IPS-NIHi7 (cell line): ENCODE data around the gene ANKRD61.
"Not testable (repeated sequence)": the region's sequence is repeated elsewhere in the genome, so short reads cannot be mapped to it uniquely, and the experiment has no call there.

Experiments
- DNase-seq: peaks from one replicate; pipeline ENCODE4 v3.0.0; 2012; ENCODE audit warnings: mixed read lengths; ENCODE audit errors: extremely low spot score

ANKRD61 gene

DNA sequence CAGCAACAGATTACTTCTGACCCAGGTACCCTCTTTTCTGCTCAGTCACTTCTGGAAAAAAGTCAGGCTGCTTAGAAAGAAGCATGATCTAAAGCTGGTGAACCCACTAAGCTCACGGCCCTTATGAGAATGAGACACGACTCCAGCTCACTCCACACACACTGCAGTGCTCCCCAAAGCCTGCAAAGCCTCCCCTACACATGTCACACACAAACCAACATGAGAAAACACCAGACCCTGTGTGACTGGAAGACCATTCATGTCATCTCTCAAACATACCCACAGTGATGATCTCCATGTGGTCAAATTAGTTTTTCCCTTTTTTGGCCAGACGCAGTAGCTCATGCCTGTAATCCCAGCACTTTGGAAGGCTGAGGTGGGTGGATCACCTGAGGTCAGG, 391 bp downstream of the ANKRD61 start:
- no peak for DNase-seq

DNA sequence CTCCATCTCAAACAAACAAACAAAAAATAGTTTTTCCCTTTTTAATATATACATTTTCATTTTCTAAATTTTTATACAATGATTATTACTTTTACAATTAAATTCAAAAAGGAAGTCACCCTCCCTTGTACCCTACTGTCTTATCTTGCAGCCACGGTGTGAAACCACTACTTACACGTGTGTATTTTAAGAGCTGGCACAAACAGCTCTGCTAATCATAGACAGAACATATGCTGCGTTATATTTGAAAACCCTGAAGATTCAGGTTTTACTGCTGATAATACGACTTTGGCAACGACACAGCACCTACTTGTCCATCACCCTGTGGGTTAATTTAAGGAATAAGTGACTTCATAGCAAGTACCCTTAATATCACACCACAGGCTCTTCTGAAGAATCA, 991 bp downstream of the ANKRD61 start:
- DNase-seq, result no peak

DNA sequence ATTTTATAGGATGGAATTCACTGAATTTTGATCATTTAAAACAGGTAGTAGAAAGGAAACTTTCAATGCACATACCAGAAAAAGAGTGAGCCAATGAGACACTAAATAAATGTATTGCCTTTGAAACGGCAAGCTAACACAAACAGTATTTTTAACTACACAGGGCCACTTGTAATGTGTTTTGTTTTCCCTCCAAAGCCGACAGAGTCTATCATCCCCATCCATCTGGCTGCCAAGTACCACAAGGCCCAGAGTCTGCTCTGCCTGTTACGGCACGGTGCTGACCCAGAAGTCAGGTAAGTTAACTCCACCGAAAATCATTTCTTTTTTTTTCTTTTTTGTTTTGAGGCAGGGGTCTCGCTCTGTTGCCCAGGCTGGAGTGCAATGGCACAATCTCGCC, 1.5 kb downstream of the ANKRD61 start:
- DNase-seq, result no peak

DNA sequence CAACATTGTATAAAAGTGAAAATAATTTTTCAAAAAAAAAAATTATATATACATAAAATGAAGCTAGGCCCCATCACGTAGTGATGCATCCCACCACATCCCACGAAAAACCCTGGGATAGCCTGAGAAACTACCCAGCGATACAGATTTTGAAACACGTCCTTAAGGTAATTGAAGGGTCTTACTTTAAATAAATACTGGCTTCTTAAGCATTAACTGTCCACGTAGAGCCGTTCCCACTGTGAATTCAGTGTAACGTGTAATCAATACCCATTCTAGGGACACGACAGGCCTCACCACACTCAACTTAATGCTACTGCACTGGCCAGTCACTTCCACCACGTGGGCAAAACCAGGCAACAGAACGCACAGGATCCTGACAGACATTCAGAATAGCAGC, 4.0 kb downstream of the ANKRD61 start:
- no peak for DNase-seq

DNA sequence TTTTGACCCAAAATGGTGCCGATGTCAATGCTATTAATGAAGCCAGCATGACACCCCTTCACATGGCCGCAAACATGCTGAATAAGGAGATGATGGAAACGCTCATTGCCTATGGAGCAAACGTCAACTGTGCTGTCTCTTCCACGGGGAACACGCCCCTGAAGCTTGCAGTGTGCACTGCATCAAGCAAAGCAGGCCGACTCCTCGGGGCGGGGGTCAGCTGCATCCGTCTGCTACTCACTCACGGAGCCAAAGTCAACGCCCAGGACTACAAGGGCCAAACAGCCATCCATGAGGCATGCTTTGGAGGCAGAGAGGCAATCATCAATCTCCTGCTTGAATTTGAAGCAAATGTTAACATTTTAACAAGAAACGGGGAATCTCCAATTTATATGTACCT, 4.5 kb downstream of the ANKRD61 start:
- DNase-seq, result no peak

DNA sequence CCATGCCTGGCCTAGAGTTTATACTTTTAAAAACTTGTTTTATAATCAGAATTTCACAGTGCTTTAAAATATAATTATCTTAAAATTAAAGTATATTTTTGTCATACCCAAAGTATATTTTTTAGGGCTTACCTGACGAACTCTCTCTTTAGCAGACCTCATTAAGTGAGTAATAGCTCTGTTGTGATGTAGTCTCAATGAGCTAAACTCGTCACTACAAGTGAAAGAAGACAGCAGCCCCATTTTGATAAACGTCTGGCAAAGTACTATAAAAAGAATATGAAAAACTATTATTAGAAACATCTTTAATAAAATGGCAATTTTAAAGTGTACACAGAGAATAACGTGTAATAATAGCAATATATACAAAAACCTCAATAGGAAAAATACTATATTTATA, 18.6 kb downstream of the ANKRD61 start:
- DNase-seq, result no peak

DNA sequence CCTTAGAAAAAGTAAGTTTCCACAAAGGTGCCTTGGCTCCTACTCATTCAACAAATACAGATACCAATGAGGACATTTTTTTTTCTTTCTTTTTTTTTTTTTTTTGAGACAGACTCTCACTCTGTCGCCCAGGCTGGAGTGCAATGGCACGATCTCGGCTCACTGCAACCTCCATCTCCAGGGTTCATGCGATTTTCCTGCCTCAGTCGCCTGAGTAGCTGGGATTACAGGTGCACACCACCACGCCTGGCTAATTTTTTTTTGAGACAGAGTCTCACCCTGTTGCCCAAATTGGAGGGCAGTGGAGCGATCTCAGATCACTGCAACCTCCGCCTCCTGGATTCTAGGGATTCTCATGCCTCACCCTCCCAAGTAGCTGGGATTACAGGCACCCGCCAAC, 20.0 kb downstream of the ANKRD61 start:
- not testable (repeated sequence) for DNase-seq

DNA sequence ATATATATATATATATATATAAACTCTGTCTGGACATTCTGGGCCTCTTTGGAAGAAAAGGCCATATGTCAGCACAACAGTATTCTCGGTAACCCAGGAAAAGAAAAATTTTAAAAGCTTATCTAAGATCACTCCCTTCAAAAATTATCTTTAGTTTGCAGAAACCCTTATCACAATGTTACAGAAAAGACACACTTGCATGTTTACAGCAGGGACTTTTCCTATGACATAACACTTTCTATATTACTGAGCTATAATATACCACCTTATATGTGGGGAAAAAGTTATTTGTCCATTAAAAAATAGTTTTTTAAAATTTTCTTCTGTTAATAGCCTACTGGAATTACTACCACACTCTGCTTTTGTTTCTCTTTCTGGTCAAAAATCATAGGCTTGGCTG, 25.4 kb downstream of the ANKRD61 start:
- no peak for DNase-seq

DNA sequence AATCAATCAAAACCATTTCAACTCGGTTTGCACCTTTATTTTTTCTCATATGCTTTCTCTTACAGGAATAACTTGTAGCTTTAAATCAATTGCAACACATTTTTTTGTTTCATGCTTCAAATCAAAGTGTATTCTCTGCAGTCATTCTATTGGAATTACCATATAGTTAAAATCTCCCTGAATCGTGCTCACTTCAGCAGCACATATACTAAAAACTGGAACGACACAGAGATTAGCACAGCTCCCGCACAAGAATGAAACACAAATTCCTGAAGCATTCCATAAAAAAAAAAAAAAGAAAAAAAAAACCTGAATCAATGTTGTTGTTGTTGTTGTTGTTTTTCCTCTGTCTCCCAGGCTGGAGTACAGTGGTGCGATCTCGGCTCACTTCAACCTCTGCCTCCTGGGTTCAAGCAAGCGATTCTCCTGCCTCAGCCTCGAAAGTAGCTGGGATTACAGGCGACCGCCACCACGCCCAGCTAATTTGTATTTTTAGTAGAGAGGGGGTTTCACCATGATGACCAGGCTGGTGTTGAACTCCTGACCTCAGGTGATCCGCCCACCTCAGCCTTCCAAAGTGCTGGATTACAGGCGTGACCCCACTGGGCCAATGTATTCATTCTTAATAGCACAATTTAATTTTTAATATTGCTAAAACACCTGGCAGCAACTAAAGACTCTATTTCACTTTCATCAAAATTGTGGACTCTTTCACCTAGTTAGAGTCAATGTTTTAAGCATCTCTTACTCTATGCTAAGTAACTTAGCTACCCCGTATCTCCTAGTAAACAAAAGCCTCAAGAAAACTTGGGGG, 26.3 kb downstream of the ANKRD61 start:
- no peak for DNase-seq

DNA sequence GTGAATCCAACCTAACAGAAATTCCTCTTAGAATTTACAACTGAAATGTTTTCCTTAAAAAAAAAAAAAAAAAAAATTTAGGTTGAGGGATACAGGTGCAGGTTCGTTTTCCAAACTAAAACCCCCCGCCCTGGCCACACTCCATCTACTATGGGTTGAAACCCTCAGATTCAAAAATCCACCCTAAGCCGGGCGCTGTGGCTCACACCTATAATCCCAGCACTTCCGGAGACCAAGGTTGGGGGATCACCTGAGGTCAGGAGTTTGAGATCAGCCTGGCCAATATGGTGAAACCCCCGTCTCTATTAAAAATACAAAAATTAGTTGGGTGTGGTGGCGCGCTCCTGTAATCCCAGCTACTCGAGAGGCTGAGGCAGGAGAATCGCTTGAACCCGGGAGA, 28.8 kb downstream of the ANKRD61 start:
- not testable (repeated sequence) for DNase-seq

DNA sequence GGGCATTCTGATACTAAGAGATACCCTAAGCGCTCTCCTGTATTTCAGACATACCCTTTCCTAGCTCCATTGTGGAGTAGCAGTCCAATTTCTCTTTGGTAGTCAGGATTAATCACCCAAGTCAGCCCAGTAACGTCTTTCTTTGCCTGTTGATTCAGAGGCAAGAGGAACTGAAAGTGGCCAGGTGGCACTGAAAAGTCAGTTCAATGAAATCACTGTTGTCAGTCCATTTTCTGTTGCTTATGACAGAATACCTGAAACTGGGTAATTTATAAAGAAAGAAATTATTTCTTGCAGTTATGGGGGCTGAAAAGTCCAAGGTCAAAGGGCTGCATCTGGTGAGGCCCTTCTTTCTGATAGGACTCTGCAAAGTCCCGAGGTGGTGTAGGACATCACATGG, 40.2 kb downstream of the ANKRD61 start:
- DNase-seq, result no peak

DNA sequence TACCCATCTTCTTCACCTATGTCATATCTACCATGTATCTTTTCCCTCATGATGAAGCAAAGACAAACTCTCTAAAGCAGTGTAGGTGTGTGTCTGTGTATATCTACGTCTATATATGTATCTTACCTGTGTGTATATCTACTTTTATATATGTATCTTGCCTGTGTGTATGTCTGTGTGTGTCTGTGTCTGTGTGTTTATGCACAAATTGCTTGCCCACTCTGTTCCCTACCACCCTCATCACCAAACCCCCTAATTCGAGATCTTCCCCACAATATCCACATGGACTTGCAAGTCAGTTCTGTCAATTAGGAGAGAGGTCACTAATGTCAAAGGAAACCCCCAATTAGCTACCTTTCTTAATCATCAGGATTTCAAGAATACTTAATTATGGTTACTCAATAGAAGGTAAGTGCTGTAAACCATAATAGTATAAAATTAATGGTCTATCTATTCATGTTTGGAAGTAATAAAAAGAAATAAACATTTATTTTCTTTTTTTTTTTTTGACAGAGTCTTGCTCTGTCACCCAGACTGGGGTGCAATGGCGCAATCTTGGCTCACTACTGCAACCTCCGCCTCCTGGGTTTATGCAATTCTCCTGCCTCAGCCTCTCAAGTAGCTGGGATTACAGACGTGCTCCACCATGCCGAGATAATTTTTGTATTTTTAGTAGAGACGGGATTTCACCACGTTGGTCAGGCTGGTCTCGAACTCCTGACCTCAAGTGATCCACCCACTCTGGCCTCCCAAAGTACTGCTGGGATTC, 43.6 kb downstream of the ANKRD61 start:
- DNase-seq, result no peak

DNA sequence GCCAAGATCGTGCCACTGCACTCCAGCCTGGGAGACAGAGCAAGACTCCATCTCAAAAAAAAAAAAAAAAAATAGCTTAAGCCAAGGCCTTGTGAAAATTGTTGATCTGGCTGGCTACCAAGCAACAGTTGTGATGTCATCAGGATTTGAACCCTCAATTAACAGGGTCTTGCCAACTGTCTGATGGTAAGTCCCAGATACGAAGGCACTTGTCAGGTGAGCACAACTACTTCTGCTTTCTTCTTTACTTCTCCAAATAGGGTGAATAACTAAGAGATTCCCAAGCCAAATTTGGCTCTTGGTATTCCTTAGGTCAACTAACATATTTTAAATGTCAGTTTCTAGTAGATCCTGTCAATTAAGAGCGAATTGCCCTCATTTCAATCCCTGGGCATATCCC, 47.4 kb downstream of the ANKRD61 start:
- no peak for DNase-seq

DNA sequence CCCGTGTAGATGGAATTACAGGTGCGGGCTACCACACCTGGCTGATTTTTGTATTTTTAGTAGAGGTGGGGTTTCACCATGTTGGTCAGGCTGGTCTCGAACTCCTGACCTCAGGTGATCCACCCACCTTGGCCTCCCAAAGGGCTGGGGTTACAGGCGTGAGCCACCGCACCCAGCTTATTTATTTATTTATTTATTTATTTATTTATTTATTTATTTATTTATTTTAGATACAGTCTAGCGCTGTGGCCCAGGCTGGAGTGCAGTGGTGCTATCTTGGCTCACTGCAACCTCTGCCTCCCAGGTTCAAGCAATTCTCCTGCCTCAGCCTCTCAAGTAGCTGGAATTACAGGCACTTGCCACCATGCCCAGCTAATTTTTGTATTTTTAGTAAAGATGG, 51.9 kb downstream of the ANKRD61 start:
- DNase-seq, result not testable (repeated sequence)
